GM21447 (cell line): ENCODE results near the gene AP3S2.
"Not testable (repeated sequence)": the region's sequence is repeated elsewhere in the genome, so short reads cannot be mapped to it uniquely, and the experiment has no call there.

ENCODE experiments used
- ATAC-seq: cut with Tn5 transposase; IDR thresholded peaks from one replicate; pipeline ENCODE4 v1.9.1; 2021; ENCODE audit not compliant: unreplicated experiment

AP3S2 gene

DNA sequence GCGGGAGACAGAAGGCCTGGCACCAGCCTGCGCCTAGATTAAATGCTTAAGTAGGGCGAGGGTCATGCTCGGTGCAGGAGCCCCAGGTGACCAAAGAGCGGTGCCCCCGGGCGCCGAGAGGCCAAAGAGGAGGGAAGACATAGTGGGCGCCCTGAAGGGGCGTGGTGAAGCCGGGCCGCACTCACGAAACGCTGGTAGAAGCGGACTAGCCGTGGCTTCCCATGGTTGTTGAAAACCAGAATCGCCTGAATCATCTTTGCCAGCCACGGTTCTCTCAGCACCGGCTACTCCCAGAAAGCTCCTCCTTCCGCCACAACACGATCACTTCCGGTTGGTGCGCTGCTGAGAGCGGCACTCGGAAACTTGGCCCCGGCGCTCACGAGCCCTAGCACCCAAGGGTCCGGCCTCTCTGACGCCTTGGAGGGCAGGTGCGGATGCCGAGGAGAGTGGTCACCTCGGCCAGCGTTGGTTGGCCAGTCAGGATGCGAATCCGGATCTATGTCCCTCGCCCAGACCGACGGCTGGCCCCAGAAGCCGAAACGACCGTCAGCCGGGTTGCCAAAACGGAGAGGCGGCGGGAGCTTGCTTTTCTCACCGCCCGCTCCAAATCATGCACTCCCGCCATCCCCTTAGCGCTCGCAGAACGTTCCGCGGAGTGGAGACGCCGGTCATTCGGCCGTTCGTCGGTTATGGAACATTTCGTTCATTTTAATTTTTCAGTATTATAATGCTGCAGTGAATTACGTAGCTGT is at the start of gene AP3S2:
TSS of gene AP3S2 (minus strand) at position 299 of the 752 bp plus-strand sequence. CDS start at position 254, 45 bp downstream.
- ATAC-seq: peak; percentile 90

GRCh38 chr15:89939910-89940309 is 46.1 kb upstream of the AP3S2 start:
- no peak for ATAC-seq

GRCh38 chr15:89939377-89939776 is 45.6 kb upstream of the AP3S2 start:
- ATAC-seq: not testable (repeated sequence)

DNA sequence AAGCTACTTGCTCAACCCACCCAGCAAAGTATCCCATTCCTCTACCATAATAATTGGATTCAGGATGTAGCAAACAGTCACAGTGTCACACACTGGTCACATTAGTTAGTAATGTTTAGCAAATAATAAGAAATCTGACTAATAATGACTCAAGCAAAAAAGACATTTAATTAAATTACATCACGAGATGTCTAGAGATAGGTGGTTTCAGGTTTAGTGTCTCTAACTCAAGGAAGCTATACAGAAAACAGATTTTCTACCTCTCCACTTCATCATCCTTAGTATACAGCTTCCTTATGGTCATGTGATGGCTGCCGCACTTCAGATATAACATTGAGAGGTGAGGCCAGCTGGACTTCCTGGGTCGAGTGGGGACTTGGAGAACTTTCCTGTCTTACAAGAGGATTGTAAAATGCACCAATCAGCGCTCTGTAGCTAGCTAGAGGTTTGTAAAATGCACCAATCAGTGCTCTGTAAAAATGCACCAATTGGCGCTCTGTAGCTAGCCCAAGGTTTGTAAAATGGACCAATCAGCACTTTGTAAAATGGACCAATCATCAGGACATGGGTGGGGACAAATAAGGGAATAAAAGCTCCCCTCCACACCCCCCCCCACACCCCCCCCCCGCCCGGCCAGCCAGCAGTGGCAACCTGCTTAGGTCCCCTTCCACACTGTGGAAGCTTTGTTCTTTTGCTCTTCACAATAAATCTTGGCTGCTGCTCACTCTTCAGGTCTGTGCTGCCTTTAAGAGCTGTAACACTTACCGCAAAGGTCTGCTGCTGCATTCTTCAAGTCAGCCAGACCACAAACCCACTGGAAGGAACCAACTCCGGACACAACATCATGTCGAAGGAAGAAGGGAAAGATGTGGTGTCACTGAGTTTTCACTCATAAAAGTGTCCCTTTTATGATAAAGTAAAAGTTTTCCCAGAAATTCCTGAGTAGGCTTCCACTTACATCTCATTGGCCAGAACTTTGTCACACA is 43.9 kb upstream of the AP3S2 start:
- ATAC-seq: no peak

GRCh38 chr15:89936786-89937265 is 43.0 kb upstream of the AP3S2 start:
- no peak for ATAC-seq

DNA sequence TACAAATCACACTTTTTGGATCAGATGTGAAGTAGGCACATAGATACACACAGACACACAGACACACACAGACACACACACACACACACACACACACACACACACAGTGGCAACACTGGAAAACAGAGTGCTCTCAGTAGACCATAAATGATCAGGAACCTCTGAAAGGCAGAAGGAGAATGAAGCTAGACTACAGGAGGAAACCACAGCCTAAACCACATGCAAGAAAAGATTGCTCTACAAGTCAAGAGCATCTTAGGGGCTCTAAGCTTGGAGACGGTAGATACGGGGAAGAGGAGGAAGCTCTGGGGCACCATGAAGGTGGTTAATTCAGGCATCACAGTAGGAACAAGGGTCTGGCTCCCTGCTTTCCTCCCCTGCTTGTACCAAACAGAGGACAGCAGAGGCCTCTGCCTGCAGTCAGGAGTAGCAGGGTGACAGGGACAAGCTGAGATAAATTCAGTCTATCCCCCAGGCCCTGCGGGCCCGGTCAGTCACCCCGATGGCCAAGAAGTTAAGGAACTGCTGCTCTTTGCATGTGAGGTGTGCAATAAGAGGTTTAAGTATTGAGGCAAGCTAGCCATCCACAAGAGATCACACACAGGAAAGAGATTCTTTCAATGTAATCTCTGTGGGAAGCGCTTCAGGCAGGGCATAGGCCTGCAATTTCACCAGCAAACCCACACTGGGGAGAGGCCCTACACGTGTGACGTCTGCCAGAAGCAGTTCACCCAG is 42.4 kb upstream of the AP3S2 start:
- ATAC-seq: no peak

DNA sequence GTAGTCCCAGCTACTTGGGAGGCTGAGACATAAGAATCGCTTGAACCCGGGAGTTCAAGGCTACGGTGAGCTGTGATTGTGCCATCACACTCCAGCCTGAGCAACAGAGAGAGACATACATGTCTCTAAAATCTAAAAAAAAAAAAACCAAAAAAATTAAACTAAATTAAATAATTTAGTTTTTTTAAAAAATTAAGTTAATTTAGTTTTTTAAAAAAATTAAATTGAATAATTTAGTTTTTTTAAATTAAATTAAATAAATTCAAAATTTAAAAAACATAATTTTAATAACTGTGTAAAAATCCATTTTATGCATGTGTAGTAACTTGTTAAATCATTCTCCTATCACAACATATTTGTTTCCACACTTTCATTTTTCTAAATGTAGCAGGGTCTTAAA is 39.1 kb upstream of the AP3S2 start:
- no peak for ATAC-seq

DNA sequence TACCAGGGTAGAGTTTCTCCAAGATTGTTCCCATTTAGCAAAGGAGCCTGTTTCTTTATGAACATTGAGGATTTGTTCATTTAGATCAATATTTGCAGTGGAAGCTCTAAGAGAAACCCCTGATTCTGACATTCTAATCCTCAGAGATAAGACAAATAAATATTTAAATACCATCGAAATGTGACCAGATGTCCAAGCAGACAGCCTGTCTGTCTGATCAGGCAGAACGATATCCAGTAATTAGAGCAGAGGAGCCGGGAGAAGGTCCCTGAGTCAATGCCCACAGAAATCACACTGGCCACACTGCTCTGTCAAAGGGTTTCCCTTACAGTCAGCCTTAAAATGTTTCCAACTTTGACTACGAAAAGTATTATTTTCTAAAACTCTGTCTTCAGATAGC is 34.6 kb upstream of the AP3S2 start:
- no peak for ATAC-seq

GRCh38 chr15:89926158-89926557 is 32.4 kb upstream of the AP3S2 start:
- ATAC-seq: no peak

- ATAC-seq: no peak
These were observed 23.8 kb upstream of the AP3S2 start for GRCh38 chr15:89917442-89918101.

DNA sequence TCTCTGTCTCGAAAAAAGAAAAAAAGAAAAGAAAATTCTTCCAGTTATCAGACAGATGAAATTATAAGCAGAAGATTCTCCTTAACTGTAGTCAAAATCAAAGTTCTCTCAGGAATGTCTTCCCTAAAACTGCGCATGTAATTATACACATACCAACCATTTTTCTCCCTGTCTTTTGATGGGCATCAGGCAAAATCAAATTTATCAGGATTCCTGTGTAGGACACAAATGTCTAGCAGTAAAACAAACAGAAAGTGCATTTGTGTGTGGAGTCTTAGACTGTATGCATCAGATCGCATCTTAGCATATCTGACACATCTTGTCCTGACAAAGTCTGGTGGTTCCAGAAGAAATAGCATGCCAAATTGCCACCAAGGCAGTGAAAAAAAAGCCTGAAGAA is 22.9 kb upstream of the AP3S2 start:
- ATAC-seq: no peak

DNA sequence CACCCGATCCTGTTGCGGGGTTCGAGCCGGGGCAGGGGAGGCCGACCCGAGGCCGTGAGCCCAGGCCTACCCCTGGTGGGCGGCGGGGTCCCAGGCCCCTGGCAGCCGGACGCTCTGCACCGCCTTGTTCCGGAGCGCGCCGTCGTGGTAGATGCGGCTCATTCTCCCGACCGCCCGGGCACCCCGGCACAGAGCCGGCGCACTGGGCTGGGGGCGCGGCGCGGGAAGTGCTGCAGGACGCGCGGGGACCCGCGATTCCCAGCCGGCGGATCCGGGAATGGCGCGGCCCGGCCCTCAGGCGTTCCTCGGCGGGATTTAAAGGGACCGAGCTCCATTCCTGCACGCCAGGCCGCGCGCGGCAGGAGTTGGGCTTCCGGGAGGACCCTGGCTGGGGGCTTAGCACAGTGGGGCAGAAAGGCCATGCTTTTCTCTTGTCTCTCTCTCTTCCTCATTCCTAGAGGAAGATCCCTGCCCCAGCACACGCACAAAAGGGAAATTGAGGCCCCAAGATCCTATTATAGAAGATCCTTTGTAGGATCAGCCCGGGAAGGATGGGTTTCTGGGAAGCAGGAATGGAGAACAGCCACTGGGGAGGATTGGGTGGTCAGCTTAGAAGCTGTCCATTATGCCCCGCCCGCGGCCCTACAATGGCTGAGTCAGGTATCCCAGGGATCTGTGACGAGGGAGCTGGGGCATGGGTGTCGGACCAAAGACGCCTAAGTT is 19.0 kb upstream of the AP3S2 start, which contains the start of gene ARPIN:
TSS of gene ARPIN (minus strand) at position 279 of the 723 bp plus-strand sequence. CDS start at position 162, 117 bp downstream.
- ATAC-seq: no peak

DNA sequence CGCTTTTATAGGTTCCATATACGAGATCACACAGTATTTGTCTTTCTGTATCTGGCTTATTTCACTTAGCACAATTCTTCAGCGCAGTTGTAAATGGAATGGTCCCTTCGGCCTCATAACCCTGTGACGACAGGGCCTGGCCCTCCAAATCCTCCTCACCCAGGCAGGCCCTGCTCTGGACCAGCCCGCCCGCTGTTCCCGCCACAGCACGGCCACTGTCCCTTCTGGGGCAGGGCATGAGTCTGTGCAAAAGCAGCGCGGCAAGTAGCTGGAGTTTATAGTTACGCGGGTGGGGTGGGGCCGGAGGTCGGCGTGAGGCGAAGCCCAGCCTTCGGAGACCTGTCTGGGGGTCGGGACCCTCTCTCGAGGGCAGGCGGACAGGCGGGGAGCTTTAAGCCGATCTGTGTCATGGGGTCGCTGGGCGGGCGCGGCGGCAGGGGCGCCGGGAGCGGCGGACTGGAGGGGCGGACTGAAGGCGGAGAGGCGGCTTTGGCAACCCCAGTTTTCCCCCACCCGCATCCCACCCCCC is 18.4 kb upstream of the AP3S2 start:
- ATAC-seq: no peak

GRCh38 chr15:89910891-89911626 is 17.3 kb upstream of the AP3S2 start:
- ATAC-seq: no peak

GRCh38 chr15:89909611-89910010 is 15.8 kb upstream of the AP3S2 start:
- ATAC-seq: no peak

DNA sequence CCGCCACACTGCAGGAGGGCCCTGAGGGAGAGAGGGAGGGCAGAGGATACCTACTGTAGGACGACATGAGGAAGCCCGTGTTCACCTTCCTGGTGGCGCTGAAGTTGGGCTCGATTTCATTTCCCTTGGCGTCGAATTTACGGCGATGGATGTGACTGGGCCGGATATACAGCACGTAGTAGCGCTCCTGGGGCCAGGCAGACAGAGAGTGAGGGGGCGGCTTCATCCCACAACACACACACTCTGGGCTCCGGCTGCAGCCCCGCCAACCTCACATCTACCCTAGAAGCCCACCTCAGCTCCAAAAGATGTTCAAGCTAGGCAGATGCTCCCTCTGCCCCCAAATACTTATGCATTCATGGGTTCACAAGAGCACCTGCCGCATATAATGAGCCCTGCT is 14.4 kb upstream of the AP3S2 start:
- no peak for ATAC-seq

GRCh38 chr15:89907289-89907688 is 13.5 kb upstream of the AP3S2 start:
- ATAC-seq: no peak

GRCh38 chr15:89905846-89906378 is 12.1 kb upstream of the AP3S2 start:
- ATAC-seq: no peak

GRCh38 chr15:89904519-89904918 is 10.7 kb upstream of the AP3S2 start:
- no peak for ATAC-seq
